ENCODE data around the gene FAM76A. TPM values are rescaled to one million over a fixed set of nuclear protein-coding genes. Genes with fewer than 3 reads are reported as not detected.

FAM76A gene
- 10.7 and 11.4 TPM in 2 replicates for total RNA-seq

DNA sequence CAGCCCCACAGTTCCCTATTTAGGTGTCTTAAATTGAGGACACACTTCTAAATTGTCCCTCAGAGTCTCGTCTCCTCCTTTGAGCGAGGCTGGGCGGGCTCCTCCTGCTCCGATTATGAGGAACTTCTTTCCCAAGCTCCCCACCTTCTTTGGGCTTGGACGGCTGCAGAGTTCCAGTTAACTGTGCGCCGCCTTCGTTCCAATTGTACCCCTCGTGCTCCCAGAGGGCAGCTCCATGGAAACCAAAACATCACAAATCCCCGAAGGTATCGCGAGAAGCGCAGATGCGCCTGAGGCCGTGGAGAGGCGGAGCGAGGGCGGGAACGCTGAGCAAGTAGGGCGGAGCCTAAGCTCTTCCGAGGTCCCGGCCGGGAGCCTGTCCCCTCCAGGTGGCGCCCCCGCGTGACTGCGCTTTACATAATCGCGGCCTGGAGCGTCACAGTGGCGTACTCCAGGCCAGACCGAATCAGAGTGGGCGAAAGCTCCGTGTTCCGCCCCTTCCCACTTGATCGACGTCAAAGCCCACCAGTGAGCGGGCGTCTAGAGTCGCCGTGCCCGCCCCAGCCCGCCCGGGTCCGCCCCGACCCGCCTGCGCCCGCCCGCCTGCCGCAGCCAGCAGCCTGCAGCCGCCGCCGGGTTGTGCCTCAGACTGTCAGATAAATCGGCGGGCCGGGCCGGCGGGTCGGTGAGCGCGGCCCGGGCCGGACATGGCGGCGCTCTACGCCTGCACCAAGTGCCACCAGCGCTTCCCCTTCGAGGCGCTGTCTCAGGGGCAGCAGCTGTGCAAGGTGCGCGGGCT is at the start of gene FAM76A:
Gene FAM76A, plus strand, starts transcription at position 588 of the 799 bp plus-strand sequence. Its CDS starts 120 bp downstream, at position 708.

DNA sequence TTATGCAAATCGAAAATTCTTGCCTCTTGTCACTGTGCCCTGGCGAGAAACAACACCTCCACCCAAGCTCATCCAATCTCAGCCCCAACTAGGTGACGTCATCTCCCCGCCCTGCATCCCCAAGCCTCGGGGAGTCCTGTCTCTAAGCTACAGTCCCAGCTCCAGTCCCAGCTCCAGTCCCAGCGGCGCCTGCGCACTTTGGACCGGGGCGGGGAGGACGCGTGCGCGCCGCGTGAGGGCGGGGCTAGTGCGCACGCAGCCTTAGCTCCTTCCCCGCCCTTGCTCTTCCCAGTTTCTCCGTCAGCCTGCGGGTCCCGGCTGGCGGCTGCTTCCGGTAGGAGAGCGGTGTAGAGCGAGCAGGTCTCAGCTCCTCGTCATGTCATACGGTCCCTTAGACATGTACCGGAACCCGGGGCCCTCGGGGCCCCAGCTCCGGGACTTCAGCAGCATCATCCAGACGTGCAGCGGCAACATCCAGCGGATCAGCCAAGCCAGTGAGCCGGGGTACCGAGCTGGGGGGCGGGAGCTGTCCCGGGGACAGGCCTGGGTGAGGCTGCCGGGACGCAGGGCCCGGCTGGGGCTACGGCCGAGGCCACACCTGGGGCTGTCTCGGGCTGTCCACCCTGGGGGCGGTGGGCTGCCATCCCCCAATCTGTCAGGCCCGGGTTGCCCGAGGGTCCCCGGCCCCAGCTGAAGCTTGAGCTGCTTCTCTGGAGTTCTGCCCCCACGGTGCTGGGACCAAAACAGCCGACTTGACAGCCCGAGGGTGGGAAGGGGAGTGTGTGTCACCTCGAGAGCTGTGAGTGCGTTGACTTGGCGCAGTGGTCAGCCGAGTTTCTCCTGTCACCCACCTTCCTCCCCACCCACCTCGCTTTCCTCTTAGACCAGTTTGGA is 47.4 kb downstream of the FAM76A start, which contains the start of gene STX12:
Gene STX12, plus strand, starts transcription at position 288 of the 894 bp plus-strand sequence. Its CDS starts 89 bp downstream, at position 377.

Small RNA genes lying within 50 kb of the gene (small RNA-seq; reads per million reads assigned to genes)
- 0.32 reads per million, percentile 8 among the genes with 10 or more reads in this experiment for gene AL020997.2
- not detected for gene RNU6-424P

Other genes with a start within 250 kb of the FAM76A start
- 19.7 and 21.6 TPM in 2 replicates for gene WASF2, start 235.8 kb upstream of the FAM76A start, total RNA-seq
- gene AHDC1, start 121.8 kb upstream of the FAM76A start, total RNA-seq: 38.1 and 51.8 TPM in 2 replicates
- gene FGR, start 90.8 kb upstream of the FAM76A start, total RNA-seq: under 0.01 TPM in 1 of 2 replicates, not detected in the other
- gene IFI6, start 53.8 kb upstream of the FAM76A start, total RNA-seq: 9.4 and 37.3 TPM in 2 replicates
- gene STX12, start 47.3 kb downstream of the FAM76A start, total RNA-seq: 41.2 and 58.2 TPM in 2 replicates
- 25.5 and 32.6 TPM in 2 replicates for gene PPP1R8, start 104.8 kb downstream of the FAM76A start, total RNA-seq
- gene THEMIS2, start 146.6 kb downstream of the FAM76A start, total RNA-seq: 0.22 TPM in 1 of 2 replicates, not detected in the other
- gene RPA2, start 188.6 kb downstream of the FAM76A start, total RNA-seq: 15.7 and 24.3 TPM in 2 replicates
- under 0.01 TPM in 1 of 2 replicates, not detected in the other for gene SMPDL3B, start 209.0 kb downstream of the FAM76A start, total RNA-seq
- gene XKR8, start 234.0 kb downstream of the FAM76A start, total RNA-seq: 10.6 and 16.4 TPM in 2 replicates